HG03520 (cell line): Measurements from ENCODE around the gene SPTBN4.
"Not testable (repeated sequence)": the region's sequence is repeated elsewhere in the genome, so short reads cannot be mapped to it uniquely, and the experiment has no call there.

Source experiments
- ATAC-seq: cut with Tn5 transposase; IDR thresholded peaks from one replicate; pipeline ENCODE4 v1.9.1; 2021; ENCODE audit warnings: mild to moderate bottlenecking, moderate library complexity; ENCODE audit not compliant: unreplicated experiment

The SPTBN4 gene

GRCh38 chr19:40528078-40528477, 61.3 kb downstream of the SPTBN4 start:
- ATAC-seq = no peak

- ATAC-seq = no peak
These were observed 61.8 kb downstream of the SPTBN4 start for GRCh38 chr19:40528533-40529092.

- peak; percentile 37 for ATAC-seq
These were observed 62.5 kb downstream of the SPTBN4 start for GRCh38 chr19:40529093-40529954.

- no peak for ATAC-seq
These were observed 63.5 kb downstream of the SPTBN4 start for GRCh38 chr19:40530091-40530901.

GRCh38 chr19:40533508-40533907, 66.7 kb downstream of the SPTBN4 start:
- no peak for ATAC-seq

- ATAC-seq = no peak
These were observed 67.3 kb downstream of the SPTBN4 start for GRCh38 chr19:40534148-40534547.

- ATAC-seq = no peak
These were observed 72.3 kb downstream of the SPTBN4 start for GRCh38 chr19:40539070-40539469.

- ATAC-seq = no peak
These were observed 75.5 kb downstream of the SPTBN4 start for GRCh38 chr19:40542202-40542859.

GRCh38 chr19:40543029-40543597, 76.3 kb downstream of the SPTBN4 start:
- no peak for ATAC-seq

- ATAC-seq = not testable (repeated sequence)
These were observed 79.5 kb downstream of the SPTBN4 start for GRCh38 chr19:40546153-40546841.

- not testable (repeated sequence) for ATAC-seq
These were observed 80.4 kb downstream of the SPTBN4 start for GRCh38 chr19:40547190-40547589.

- ATAC-seq = no peak
These were observed 81.0 kb downstream of the SPTBN4 start for GRCh38 chr19:40547836-40548235.

GRCh38 chr19:40549007-40549708, 82.4 kb downstream of the SPTBN4 start:
- no peak for ATAC-seq

GRCh38 chr19:40550951-40551350, 84.2 kb downstream of the SPTBN4 start:
- no peak for ATAC-seq

- ATAC-seq = no peak
These were observed 86.0 kb downstream of the SPTBN4 start for GRCh38 chr19:40552848-40553247.

- ATAC-seq = no peak
These were observed 87.4 kb downstream of the SPTBN4 start for GRCh38 chr19:40553885-40554857.

- no peak for ATAC-seq
These were observed 89.3 kb downstream of the SPTBN4 start for GRCh38 chr19:40555978-40556689.
